ENCODE data around the gene C3orf18. TPM values are rescaled to one million over a fixed set of nuclear protein-coding genes. Genes with fewer than 3 reads are reported as not detected.

Gene C3orf18
- total and polyA plus RNA-seq, 10 of the 15 experiments (the other 5 are each of a cell fraction or from before 2014, with no cell fraction given), result 0.06 to 3.2 (median 0.66) TPM

DNA sequence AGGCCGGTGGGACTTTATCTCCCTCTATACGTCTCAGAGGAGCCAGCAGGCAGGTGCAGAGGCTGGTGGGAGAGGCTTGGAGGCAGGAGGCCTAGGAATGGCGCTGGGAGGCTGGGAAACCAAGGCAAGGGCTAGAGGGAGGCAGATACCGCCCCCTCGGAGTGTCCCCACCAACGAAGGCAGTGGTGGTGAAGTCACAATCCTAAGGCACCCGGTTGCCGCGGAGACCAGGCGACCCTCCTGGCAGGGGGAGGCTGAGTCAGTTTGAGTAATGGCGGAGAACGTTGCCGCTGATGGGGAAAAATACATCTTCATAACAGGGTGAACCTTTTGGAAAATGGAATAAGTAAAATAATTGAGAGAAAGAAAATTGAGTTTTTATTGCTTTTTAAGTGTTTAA, 34.2 kb downstream of the C3orf18 start:
- SMC1A ChIA-PET (ENCODE audit: uncharacterized antibody, unreplicated experiment), result no interaction called here
- H3K79me2 ChIP-seq (ENCODE audit: control insufficient read depth, insufficient read depth, low read length), result no peaks in the 10 kb centered on the region
- TF ChIP-seq KDM1A (IDR thresholded peaks at IDR 0.05; ENCODE audit: borderline replicate concordance) (no peak), IKZF1 (conservative IDR thresholded peaks at IDR 0.05) (no peak), TCF12 (IDR thresholded peaks at IDR 0.05; ENCODE audit: low read depth, low read length) (no peak), NR2C2 (IDR thresholded peaks at IDR 0.05; ENCODE audit: borderline replicate concordance, control insufficient read depth, insufficient read length, low read depth) (no peak), GABPA (IDR thresholded peaks at IDR 0.05; ENCODE audit: low read depth) (no peak), PBX3 (IDR thresholded peaks at IDR 0.05; ENCODE audit: insufficient replicate concordance, low read depth, low read length) (no peak), KLF5 (IDR thresholded peaks at IDR 0.05; ENCODE audit: partially characterized antibody) (no peak), SMAD1 (IDR thresholded peaks at IDR 0.05; ENCODE audit: low read depth, partially characterized antibody) (no peak), NFYA (IDR thresholded peaks at IDR 0.05; ENCODE audit: borderline replicate concordance, low read depth, low read length) (no peak)
- TF ChIP-seq, protein P1, sequence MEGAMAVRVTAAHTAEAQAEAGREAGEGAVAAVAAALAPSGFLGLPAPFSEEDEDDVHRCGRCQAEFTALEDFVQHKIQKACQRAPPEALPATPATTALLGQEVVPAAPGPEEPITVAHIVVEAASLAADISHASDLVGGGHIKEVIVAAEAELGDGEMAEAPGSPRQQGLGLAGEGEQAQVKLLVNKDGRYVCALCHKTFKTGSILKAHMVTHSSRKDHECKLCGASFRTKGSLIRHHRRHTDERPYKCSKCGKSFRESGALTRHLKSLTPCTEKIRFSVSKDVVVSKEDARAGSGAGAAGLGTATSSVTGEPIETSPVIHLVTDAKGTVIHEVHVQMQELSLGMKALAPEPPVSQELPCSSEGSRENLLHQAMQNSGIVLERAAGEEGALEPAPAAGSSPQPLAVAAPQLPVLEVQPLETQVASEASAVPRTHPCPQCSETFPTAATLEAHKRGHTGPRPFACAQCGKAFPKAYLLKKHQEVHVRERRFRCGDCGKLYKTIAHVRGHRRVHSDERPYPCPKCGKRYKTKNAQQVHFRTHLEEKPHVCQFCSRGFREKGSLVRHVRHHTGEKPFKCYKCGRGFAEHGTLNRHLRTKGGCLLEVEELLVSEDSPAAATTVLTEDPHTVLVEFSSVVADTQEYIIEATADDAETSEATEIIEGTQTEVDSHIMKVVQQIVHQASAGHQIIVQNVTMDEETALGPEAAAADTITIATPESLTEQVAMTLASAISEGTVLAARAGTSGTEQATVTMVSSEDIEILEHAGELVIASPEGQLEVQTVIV (IDR thresholded peaks at IDR 0.05; ENCODE audit: borderline replicate concordance, partially characterized antibody), result no peak
- no peaks in the 10 kb centered on the region for H3K4me1 ChIP-seq (ENCODE audit: control insufficient read depth, insufficient read depth, low read length)
- CTCF ChIA-PET, result no interaction called here
- peaks cover 5 to 10% of the 10 kb centered on the region in 2 experiments; a peak in 3 of 4 replicates for H3K27me3 ChIP-seq (replicated peaks in 1 of 2; ENCODE audit: control insufficient read depth in 2 of 2, insufficient read depth in 2 of 2, low read length in 1 of 2)
- DNase-seq (ENCODE audit: low read depth, low spot score) (no peak), ATAC-seq (no peak), FAIRE-seq (no peak)
- H3K9ac ChIP-seq (ENCODE audit: control insufficient read depth, insufficient read depth, low read length), result no peak overlapping the region
- POLR2A ChIA-PET, result no interaction called here
- BruUV-seq (replicated peaks), result no TSS peak
- H3K9me3 ChIP-seq (replicated peaks; ENCODE audit: control insufficient read depth, insufficient read depth, low read length), result no peaks in the 10 kb centered on the region
- no peak overlapping the region for H2AFZ ChIP-seq (ENCODE audit: control insufficient read depth, low read depth, low read length)
- H3K4me2 ChIP-seq (ENCODE audit: control insufficient read depth, insufficient read depth), result no peak overlapping the region
- RAD21 ChIA-PET (ENCODE audit: unreplicated experiment), result no interaction called here
- no peak overlapping the region for H3K27ac ChIP-seq (ENCODE audit: control insufficient read depth, insufficient read depth)
- 28% methylated on average over 13 of the region's 13 CpGs for WGBS (ENCODE audit: insufficient coverage, insufficient replicate concordance, low lambda C conversion rate, missing lambda C conversion rate)
- H3K4me3 ChIP-seq, result no peak overlapping the region
- H3K36me3 ChIP-seq (ENCODE audit: control insufficient read depth in 2 of 2, insufficient read depth in 2 of 2, low read length in 1 of 2), result no peaks in the 10 kb centered on the region
- intact Hi-C loops (cut with micrococcal nuclease; ENCODE audit: unreplicated experiment) (no loop called here), in situ Hi-C loops (cut with MboI) (no loop called here)
- no peaks in the 10 kb centered on the region for H4K20me1 ChIP-seq (ENCODE audit: control insufficient read depth, insufficient read depth)
